Measurements from ENCODE around the gene NCOR1. TPM values are rescaled to one million over a fixed set of nuclear protein-coding genes. Genes with fewer than 3 reads are reported as not detected.

The NCOR1 gene
- polyA plus RNA-seq, 1 experiment = 109 TPM

DNA sequence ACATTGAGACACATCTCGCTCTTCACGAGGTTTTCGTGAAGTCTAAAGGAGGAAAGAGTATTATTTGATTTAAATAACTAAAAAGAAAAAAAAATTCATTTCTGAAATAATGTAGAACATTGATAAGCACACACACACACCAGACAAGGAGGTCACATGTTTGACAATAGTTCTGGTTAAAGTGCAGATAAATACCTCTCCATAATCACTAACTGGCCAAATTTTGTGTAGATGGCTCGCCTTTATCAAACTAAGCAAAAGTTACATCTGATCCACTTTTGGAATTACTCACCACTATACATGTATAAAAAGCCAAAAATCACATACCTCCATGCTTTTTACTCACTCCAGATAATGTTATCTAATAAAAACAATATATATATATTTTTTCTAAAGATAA lies 106.5 kb downstream of the NCOR1 start:
- no peak overlapping the region for H3K4me3 ChIP-seq (ENCODE audit: low read depth, low read length)
- TF ChIP-seq, protein P1, sequence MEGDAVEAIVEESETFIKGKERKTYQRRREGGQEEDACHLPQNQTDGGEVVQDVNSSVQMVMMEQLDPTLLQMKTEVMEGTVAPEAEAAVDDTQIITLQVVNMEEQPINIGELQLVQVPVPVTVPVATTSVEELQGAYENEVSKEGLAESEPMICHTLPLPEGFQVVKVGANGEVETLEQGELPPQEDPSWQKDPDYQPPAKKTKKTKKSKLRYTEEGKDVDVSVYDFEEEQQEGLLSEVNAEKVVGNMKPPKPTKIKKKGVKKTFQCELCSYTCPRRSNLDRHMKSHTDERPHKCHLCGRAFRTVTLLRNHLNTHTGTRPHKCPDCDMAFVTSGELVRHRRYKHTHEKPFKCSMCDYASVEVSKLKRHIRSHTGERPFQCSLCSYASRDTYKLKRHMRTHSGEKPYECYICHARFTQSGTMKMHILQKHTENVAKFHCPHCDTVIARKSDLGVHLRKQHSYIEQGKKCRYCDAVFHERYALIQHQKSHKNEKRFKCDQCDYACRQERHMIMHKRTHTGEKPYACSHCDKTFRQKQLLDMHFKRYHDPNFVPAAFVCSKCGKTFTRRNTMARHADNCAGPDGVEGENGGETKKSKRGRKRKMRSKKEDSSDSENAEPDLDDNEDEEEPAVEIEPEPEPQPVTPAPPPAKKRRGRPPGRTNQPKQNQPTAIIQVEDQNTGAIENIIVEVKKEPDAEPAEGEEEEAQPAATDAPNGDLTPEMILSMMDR (IDR thresholded peaks at IDR 0.05; ENCODE audit: insufficient read depth, low read depth, low read length) = no peak
- no peaks in the 10 kb centered on the region for H3K27me3 ChIP-seq (ENCODE audit: control insufficient read depth, insufficient read depth, low read length)
- CTCF ChIA-PET = no interaction called here
- POLR2A ChIA-PET = no interaction called here
- H3K36me3 ChIP-seq (ENCODE audit: control insufficient read depth, insufficient read depth, low read length) = no peaks in the 10 kb centered on the region; the same call in 1 of the 2 replicates
- no peak for DNase-seq (ENCODE audit: low read depth)

DNA sequence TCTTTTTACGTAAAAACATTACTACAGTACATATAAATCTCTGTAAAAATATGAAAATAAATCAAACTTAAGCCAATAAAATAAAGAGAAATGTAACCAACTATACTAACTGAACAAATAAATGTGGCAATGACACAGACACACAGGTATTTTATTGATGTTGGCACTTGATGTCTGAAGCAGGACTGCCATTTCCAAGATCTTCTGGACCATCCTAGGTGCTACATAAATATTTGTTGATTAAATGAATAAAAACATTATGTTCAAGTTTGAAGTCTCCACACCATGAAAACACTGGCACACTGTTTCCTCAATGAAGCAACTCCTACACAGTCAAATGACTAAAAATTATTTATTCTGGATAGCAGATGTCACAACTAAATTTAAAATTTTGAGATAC lies 106.9 kb downstream of the NCOR1 start:
- no peak for DNase-seq (ENCODE audit: low read depth)
- TF ChIP-seq, protein P1 (IDR thresholded peaks at IDR 0.05; ENCODE audit: insufficient read depth, low read depth, low read length) = no peak
- H3K36me3 ChIP-seq (ENCODE audit: control insufficient read depth, insufficient read depth, low read length) = no peaks in the 10 kb centered on the region; the same call in 1 of the 2 replicates
- H3K4me3 ChIP-seq (ENCODE audit: low read depth, low read length) = no peak overlapping the region
- H3K27me3 ChIP-seq (ENCODE audit: control insufficient read depth, insufficient read depth, low read length) = no peaks in the 10 kb centered on the region
- ChIA-PET POLR2A (no interaction called here), CTCF (interaction anchor here (0.7 kb wide), 1 partner anchor 21 kb away, joined by 3 read pairs; no protein-coding TSS in a partner anchor)

DNA sequence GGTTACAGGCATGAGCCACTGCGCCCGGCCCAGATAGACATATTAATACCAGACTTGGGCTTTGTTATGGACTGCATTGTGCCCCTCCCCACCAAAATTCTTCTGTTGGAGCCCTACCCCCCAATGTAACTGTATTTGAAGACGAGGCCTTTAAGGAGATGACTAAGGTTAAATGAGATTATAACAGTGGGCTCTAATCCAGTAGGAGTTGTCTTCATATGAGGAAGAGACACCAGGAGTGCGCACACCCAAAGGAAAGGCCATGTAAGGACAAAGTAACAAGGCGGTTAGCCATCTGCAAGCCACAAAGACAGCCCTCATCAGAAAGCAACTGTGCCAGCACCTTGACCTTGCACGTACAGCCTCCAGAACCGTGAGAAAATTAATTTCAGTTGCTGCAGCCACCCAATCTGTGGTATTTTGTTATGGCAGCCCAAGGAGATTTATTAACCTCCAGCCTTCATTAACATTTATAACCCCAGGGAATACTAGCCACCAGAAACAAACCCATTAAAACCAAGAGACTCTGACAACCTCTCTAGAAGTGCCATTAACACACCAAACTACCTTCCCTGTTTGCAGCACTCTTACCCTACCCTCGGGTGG lies 108.1 kb downstream of the NCOR1 start:
- Histone ChIP-seq H3K27me3 (ENCODE audit: control insufficient read depth, insufficient read depth, low read length) (no peaks in the 10 kb centered on the region), H3K4me3 (ENCODE audit: low read depth, low read length) (no peak overlapping the region), H3K36me3 (ENCODE audit: control insufficient read depth, insufficient read depth, low read length) (no peaks in the 10 kb centered on the region; the same call in 1 of the 2 replicates)
- TF ChIP-seq, protein P1 (IDR thresholded peaks at IDR 0.05; ENCODE audit: insufficient read depth, low read depth, low read length) = no peak
- DNase-seq (ENCODE audit: low read depth) = no peak
- ChIA-PET POLR2A (no interaction called here), CTCF (no interaction called here)

DNA sequence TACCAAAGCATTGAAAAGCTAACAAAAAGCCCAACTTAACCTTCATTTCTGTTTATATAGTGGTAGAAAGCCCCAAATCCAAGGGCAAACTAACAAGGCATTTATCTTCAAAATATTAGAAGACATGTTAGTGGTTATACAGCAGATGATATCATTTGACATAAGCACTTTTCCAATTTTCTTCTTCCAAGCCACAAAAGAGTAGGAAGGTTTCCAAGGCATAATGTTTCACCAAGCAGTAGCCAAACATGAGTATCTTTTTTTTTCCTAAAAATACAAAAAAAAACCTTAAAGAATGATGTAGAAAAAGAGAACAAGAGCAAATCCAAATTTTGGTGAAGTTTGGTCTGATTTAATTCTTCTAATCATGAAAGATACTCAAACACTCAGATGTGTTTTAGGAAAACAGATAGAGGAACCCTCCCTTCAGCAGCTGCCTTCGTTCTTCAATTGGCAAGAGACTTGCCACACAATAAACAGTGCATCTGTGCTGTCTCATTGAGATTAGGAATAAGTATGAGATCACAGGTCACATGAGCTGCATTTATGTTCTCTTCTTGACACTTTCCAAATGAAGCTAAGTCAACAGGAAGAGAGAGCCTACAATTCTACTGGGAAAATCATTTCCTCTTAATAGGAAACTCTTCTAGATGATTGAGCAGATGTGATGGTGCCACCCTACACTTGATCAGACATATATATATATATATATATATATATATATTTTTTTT lies 109.0 kb downstream of the NCOR1 start:
- Histone ChIP-seq H3K36me3 (ENCODE audit: control insufficient read depth, insufficient read depth, low read length) (no peaks in the 10 kb centered on the region; the same call in none of the 2 replicates), H3K27me3 (ENCODE audit: control insufficient read depth, insufficient read depth, low read length) (no peaks in the 10 kb centered on the region), H3K4me3 (ENCODE audit: low read depth, low read length) (no peak overlapping the region)
- TF ChIP-seq, protein P1 (IDR thresholded peaks at IDR 0.05; ENCODE audit: insufficient read depth, low read depth, low read length) = no peak
- no peak for DNase-seq (ENCODE audit: low read depth)
- CTCF ChIA-PET = no interaction called here
- POLR2A ChIA-PET = no interaction called here

DNA sequence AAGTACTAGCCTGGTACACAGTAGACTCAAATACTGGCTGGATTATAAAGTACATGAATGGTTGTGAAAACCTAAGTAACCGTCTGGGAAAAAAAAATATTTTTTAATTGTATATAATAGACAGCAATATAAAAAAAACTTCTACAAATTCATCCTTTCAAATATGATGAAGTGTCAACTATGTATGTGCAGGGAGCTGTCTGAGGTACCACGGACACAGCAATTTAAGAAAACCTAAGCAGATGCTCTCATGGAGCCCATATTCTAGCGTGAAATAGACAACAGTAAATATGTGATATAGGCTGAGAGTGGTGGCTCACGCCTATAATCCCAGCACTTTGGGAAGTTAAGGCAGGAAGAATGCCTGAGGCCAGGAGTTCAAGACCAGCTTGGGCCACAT lies 111.1 kb downstream of the NCOR1 start:
- Histone ChIP-seq H3K4me3 (ENCODE audit: low read depth, low read length) (no peak overlapping the region), H3K36me3 (ENCODE audit: control insufficient read depth, insufficient read depth, low read length) (peaks cover 2% of the 10 kb centered on the region), H3K27me3 (ENCODE audit: control insufficient read depth, insufficient read depth, low read length) (no peaks in the 10 kb centered on the region)
- POLR2A ChIA-PET = no interaction called here
- CTCF ChIA-PET = interaction anchor here (0.9 to 1.1 kb wide), 2 partner anchors 14 to 82 kb away, joined by 3 read pairs; no protein-coding TSS in a partner anchor
- TF ChIP-seq, protein P1 (IDR thresholded peaks at IDR 0.05; ENCODE audit: insufficient read depth, low read depth, low read length) = no peak
- DNase-seq (ENCODE audit: low read depth) = no peak

All from BJ (cell line).